ENCODE measurements around the gene CSGALNACT2.

Gene CSGALNACT2

GRCh38 chr10:43204042-43204942 is 66.0 kb downstream of the CSGALNACT2 start:
- DNase-seq = no peak

GRCh38 chr10:43204943-43205671 is 66.9 kb downstream of the CSGALNACT2 start:
- DNase-seq = peak; percentile 43 to 47

GRCh38 chr10:43205681-43206390 is 67.6 kb downstream of the CSGALNACT2 start:
- peak in 1 of 2 experiments; percentile 0 for DNase-seq

- DNase-seq = peak in 1 of 2 experiments; percentile 0
Observed at GRCh38 chr10:43206391-43207235, 68.4 kb downstream of the CSGALNACT2 start.

- DNase-seq = no peak
Observed at GRCh38 chr10:43208147-43209073, 70.2 kb downstream of the CSGALNACT2 start.

GRCh38 chr10:43209074-43209455 is 70.8 kb downstream of the CSGALNACT2 start:
- DNase-seq = no peak

GRCh38 chr10:43209651-43210141 is 71.5 kb downstream of the CSGALNACT2 start:
- no peak for DNase-seq

GRCh38 chr10:43210556-43210955 is 72.3 kb downstream of the CSGALNACT2 start:
- DNase-seq = no peak

- DNase-seq = no peak
Observed at GRCh38 chr10:43211030-43211429, 72.8 kb downstream of the CSGALNACT2 start.

GRCh38 chr10:43211431-43212042 is 73.3 kb downstream of the CSGALNACT2 start:
- DNase-seq = no peak

- DNase-seq = no peak
Observed at GRCh38 chr10:43212043-43212721, 73.9 kb downstream of the CSGALNACT2 start.

GRCh38 chr10:43214071-43214955 is 76.1 kb downstream of the CSGALNACT2 start:
- DNase-seq = no peak

GRCh38 chr10:43214956-43215561 is 76.8 kb downstream of the CSGALNACT2 start:
- DNase-seq = no peak

- DNase-seq = no peak
Observed at GRCh38 chr10:43215758-43216455, 77.7 kb downstream of the CSGALNACT2 start.

GRCh38 chr10:43216931-43217562 is 78.8 kb downstream of the CSGALNACT2 start:
- DNase-seq = no peak

GRCh38 chr10:43217563-43218205 is 79.4 kb downstream of the CSGALNACT2 start:
- no peak for DNase-seq

All from stimulated activated CD4-positive, alpha-beta T cell treated with anti-CD3 and anti-CD28 coated beads, Interleukin-4, amount 100 ng/mL, for 4 hours (primary cell).